Gastroesophageal sphincter (tissue), 3 donors: Measurements from ENCODE around the gene KCNC3.

ENCODE experiments used
- CTCF ChIP-seq, 4 experiments: fragments of 200-600 bp in 2 of 4; fragments of 450-650 bp in 2 of 4; sonication (generic) in 1 of 4; IDR thresholded peaks; one replicate each; pipeline ENCODE4 v1.5.1; 2017 to 2019; ENCODE audit warnings: antibody characterized with exemption in 4 of 4, mild to moderate bottlenecking in 2 of 4, moderate library complexity in 2 of 4
- POLR2AphosphoS5 ChIP-seq: sonication (generic); formaldehyde crosslinking; IDR thresholded peaks from one replicate; pipeline ENCODE4 v1.6.1; 2017; ENCODE audit warnings: antibody characterized with exemption

- TF ChIP-seq CTCF (IDR thresholded peaks at IDR 0.05): no peak
- TF ChIP-seq POLR2AphosphoS5: peak; percentile 62
Observed at GRCh38 chr19:50358483-50359327, 29.5 kb upstream of the KCNC3 start.
